Measurements from ENCODE around the gene GRIK3. TPM values are rescaled to one million over a fixed set of nuclear protein-coding genes. Genes with fewer than 3 reads are reported as not detected.

Gene GRIK3
- total and polyA plus RNA-seq, 2 donors (not counting 1 experiment from before 2014, with no cell fraction given): not detected

DNA sequence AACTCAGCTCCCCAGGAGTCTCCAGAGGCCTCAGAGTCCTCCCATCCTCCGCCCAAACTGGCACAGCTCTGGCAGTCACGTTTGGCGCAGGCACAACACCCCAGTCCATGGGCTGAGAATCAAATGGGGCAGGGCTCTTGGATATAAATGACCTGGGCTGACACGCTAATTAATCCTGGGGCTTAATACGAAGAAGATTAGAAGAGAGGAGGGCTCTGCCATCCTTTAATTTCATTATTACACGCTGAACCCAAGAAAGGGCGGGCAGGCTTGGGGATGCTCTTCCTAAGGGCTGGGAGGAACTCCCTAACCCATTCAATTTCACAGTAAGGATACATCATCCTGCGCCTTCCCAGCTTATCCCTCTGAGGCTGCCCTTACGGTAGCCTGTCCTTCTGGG is 2.4 kb downstream of the GRIK3 start:
- no peak for DNase-seq (ENCODE audit: low read depth in 2 of 2)
- TF ChIP-seq, protein P1, sequence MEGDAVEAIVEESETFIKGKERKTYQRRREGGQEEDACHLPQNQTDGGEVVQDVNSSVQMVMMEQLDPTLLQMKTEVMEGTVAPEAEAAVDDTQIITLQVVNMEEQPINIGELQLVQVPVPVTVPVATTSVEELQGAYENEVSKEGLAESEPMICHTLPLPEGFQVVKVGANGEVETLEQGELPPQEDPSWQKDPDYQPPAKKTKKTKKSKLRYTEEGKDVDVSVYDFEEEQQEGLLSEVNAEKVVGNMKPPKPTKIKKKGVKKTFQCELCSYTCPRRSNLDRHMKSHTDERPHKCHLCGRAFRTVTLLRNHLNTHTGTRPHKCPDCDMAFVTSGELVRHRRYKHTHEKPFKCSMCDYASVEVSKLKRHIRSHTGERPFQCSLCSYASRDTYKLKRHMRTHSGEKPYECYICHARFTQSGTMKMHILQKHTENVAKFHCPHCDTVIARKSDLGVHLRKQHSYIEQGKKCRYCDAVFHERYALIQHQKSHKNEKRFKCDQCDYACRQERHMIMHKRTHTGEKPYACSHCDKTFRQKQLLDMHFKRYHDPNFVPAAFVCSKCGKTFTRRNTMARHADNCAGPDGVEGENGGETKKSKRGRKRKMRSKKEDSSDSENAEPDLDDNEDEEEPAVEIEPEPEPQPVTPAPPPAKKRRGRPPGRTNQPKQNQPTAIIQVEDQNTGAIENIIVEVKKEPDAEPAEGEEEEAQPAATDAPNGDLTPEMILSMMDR (conservative IDR thresholded peaks at IDR 0.05 in 1 of 2, IDR thresholded peaks at IDR 0.05 in 1 of 2; ENCODE audit: low read depth in 1 of 2, low read length in 2 of 2): no peak
- TF ChIP-seq EZH2 (IDR thresholded peaks at IDR 0.05; ENCODE audit: low read length, missing control alignments): no peak
- H3K9me3 ChIP-seq (ENCODE audit: control insufficient read depth, insufficient read depth, low read depth, low read length): no peaks in the 10 kb centered on the region
- H3K79me2 ChIP-seq (ENCODE audit: control insufficient read depth, insufficient read depth, low read length): no peaks in the 10 kb centered on the region
- no peak overlapping the region for H2AFZ ChIP-seq (ENCODE audit: low read length)
- no peak overlapping the region for H3K4me2 ChIP-seq (ENCODE audit: extremely low read depth, insufficient read depth, low read length)
- no peaks in the 10 kb centered on the region for H4K20me1 ChIP-seq (ENCODE audit: control insufficient read depth, extremely low read depth, insufficient read depth, low read length)
- no peaks in the 10 kb centered on the region for H3K4me1 ChIP-seq (ENCODE audit: control insufficient read depth, extremely low read depth, insufficient read depth, low read length)
- no peak overlapping the region for H3K9ac ChIP-seq (ENCODE audit: insufficient read depth, low read length)
- H3K27me3 ChIP-seq (ENCODE audit: control insufficient read depth, insufficient read depth, low read length): peaks cover 29% of the 10 kb centered on the region
- no peak overlapping the region for H3K4me3 ChIP-seq (replicated peaks in 1 of 4; ENCODE audit: control extremely low read depth in 1 of 4, insufficient read depth in 1 of 4, low read depth in 3 of 4, low read length in 4 of 4)
- H3K36me3 ChIP-seq (ENCODE audit: control insufficient read depth, insufficient read depth, low read length): no peaks in the 10 kb centered on the region
- no peak overlapping the region for H3K27ac ChIP-seq (ENCODE audit: insufficient read depth, low read length)

- H3K9me3 ChIP-seq (ENCODE audit: control insufficient read depth, insufficient read depth, low read depth, low read length): no peaks in the 10 kb centered on the region
- H3K27me3 ChIP-seq (ENCODE audit: control insufficient read depth, insufficient read depth, low read length): peaks cover 25% of the 10 kb centered on the region
- H4K20me1 ChIP-seq (ENCODE audit: control insufficient read depth, extremely low read depth, insufficient read depth, low read length): no peaks in the 10 kb centered on the region
- no peak overlapping the region for H2AFZ ChIP-seq (ENCODE audit: low read length)
- TF ChIP-seq EZH2 (IDR thresholded peaks at IDR 0.05; ENCODE audit: low read length, missing control alignments): no peak
- TF ChIP-seq, protein P1 (conservative IDR thresholded peaks at IDR 0.05 in 1 of 2, IDR thresholded peaks at IDR 0.05 in 1 of 2; ENCODE audit: low read depth in 1 of 2, low read length in 2 of 2): no peak
- H3K4me3 ChIP-seq (replicated peaks in 1 of 4; ENCODE audit: control extremely low read depth in 1 of 4, insufficient read depth in 1 of 4, low read depth in 3 of 4, low read length in 4 of 4): no peak overlapping the region
- H3K36me3 ChIP-seq (ENCODE audit: control insufficient read depth, insufficient read depth, low read length): no peaks in the 10 kb centered on the region
- H3K4me1 ChIP-seq (ENCODE audit: control insufficient read depth, extremely low read depth, insufficient read depth, low read length): no peaks in the 10 kb centered on the region
- no peak overlapping the region for H3K9ac ChIP-seq (ENCODE audit: insufficient read depth, low read length)
- H3K27ac ChIP-seq (ENCODE audit: insufficient read depth, low read length): no peak overlapping the region
- H3K79me2 ChIP-seq (ENCODE audit: control insufficient read depth, insufficient read depth, low read length): no peaks in the 10 kb centered on the region
- no peak overlapping the region for H3K4me2 ChIP-seq (ENCODE audit: extremely low read depth, insufficient read depth, low read length)
- no peak for DNase-seq (ENCODE audit: low read depth in 2 of 2)
These were observed 2.9 kb downstream of the GRIK3 start for GRCh38 chr1:37031429-37031828.

DNA sequence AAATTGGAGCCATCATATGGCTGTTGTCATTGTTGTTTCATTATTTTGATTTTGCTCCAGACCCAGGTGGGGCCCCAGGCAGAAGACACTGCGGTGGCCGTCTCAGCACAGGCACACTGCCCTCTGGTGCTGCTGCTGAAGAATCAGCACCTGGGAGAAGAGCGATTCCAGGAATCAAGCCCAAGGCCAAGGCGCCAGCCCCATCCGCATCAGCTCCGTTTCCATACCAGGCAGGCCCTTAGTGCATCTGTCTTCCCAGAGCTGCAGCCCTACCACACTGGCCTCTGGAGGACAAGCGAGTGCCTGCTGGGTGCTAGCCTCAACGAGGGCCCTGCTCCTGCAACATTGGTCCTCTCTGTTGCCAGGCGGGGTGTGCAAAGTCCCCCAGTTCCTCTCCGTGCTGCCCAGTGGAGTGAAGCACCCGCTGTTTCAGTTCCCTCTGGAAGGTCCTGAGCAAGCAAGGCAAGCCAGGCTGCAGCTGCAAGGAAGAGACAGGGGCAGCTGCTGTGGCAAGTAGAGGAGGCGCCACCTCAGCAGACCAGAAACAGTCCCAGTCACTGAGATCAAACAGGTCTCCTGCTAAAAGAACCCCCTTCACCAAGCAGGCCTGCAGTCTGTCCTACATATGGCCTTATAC is 5.2 kb downstream of the GRIK3 start:
- TF ChIP-seq EZH2 (IDR thresholded peaks at IDR 0.05; ENCODE audit: low read length, missing control alignments): no peak
- TF ChIP-seq, protein P1 (conservative IDR thresholded peaks at IDR 0.05 in 1 of 2, IDR thresholded peaks at IDR 0.05 in 1 of 2; ENCODE audit: low read depth in 1 of 2, low read length in 2 of 2): no peak
- no peaks in the 10 kb centered on the region for H3K4me1 ChIP-seq (ENCODE audit: control insufficient read depth, extremely low read depth, insufficient read depth, low read length)
- no peaks in the 10 kb centered on the region for H3K79me2 ChIP-seq (ENCODE audit: control insufficient read depth, insufficient read depth, low read length)
- no peaks in the 10 kb centered on the region for H4K20me1 ChIP-seq (ENCODE audit: control insufficient read depth, extremely low read depth, insufficient read depth, low read length)
- no peak overlapping the region for H3K4me3 ChIP-seq (replicated peaks in 1 of 4; ENCODE audit: control extremely low read depth in 1 of 4, insufficient read depth in 1 of 4, low read depth in 3 of 4, low read length in 4 of 4)
- DNase-seq (ENCODE audit: low read depth in 2 of 2): no peak
- no peaks in the 10 kb centered on the region for H3K9me3 ChIP-seq (ENCODE audit: control insufficient read depth, insufficient read depth, low read depth, low read length)
- no peak overlapping the region for H2AFZ ChIP-seq (ENCODE audit: low read length)
- peaks cover 13% of the 10 kb centered on the region for H3K27me3 ChIP-seq (ENCODE audit: control insufficient read depth, insufficient read depth, low read length)
- no peaks in the 10 kb centered on the region for H3K36me3 ChIP-seq (ENCODE audit: control insufficient read depth, insufficient read depth, low read length)
- no peak overlapping the region for H3K9ac ChIP-seq (ENCODE audit: insufficient read depth, low read length)
- no peak overlapping the region for H3K4me2 ChIP-seq (ENCODE audit: extremely low read depth, insufficient read depth, low read length)
- H3K27ac ChIP-seq (ENCODE audit: insufficient read depth, low read length): no peak overlapping the region

All from fibroblast of lung (primary cell).